Activated CD8-positive, alpha-beta memory T cell treated with anti-CD3 and anti-CD28 coated beads for 4 hours (primary cell): ENCODE measurements around the gene WDR45.

Source experiments
- DNase-seq, 2 donors: peaks; one replicate each; pipeline ENCODE4 v3.0.0-alpha.2; 2020; ENCODE audit warnings: low read depth in 2 of 2

The WDR45 gene

DNA sequence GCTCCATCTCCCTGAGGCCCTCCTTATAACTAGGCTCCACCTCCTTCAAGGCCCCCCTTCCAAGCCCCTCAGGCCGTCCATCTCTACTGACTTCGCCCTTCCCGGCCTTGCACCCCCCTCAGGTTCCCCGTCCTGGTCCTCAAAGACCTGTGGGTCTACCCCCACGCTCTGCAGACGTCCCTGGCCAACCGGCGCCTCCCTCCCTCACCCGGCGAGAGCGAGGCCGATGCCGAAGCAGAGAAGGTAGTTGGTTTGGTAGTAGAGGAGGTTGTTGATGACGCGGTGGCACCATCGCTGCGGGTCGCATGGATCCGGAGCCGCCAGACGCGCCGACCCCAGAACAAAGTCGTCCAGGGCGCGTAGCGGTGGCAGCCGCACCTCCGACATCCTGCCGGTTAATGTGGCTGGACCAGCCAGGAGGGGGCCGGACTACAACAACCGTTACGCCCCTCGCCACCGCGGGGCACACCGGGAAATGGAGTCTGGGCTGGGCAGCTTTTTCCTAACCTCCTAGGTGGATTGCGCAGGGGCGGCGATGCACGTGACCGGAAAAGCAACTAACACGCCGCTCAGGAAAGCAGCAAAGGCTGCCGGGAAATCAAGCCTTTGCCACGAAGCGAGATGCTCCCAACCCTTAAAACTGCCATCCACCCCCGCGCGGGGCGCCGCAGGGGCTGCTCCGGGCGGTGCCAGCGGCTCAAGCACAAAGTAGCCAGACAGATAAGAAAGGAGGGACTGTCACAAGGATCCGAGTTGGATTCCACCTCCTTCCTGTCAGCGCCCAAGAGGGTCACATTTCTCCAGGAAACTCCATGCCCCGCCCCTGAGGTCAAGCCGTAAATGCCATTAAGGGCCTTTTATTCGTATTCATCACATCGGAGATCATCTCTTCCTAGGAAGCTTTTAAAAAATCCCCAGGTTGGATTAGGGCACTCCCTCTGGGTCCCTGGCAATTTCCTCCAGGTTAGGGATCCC, 5.8 kb downstream of the WDR45 start, which contains the start of gene PRAF2:
Gene PRAF2, minus strand, starts transcription at position 402 of the 975 bp plus-strand sequence. Its CDS starts 15 bp downstream, at position 387.
- DNase-seq, result peak; percentile 74 to 82

- no peak for DNase-seq
These were observed 7.0 kb downstream of the WDR45 start for GRCh38 chrX:49072712-49073095.

- DNase-seq, result no peak
These were observed 7.6 kb downstream of the WDR45 start for GRCh38 chrX:49071877-49072711.

DNA sequence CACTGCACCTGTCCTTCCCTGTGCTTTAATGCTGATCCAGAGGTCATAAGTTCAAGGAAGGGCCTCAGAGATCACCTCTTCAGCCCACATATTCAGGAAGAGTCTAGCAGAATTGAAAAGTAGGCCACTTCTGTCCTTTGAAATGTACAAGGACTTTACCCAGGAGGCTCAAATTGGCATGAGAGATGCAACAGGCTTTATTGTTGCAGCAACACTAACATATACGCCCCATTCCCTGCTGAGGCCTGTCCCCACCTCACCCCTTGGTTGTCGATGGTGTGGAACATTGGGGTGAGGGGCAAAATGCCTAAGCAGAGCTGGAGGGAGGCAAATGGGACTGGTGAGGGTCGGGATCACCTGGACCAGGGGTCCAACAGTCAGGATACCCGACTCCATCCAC, 8.7 kb downstream of the WDR45 start:
- no peak for DNase-seq

DNA sequence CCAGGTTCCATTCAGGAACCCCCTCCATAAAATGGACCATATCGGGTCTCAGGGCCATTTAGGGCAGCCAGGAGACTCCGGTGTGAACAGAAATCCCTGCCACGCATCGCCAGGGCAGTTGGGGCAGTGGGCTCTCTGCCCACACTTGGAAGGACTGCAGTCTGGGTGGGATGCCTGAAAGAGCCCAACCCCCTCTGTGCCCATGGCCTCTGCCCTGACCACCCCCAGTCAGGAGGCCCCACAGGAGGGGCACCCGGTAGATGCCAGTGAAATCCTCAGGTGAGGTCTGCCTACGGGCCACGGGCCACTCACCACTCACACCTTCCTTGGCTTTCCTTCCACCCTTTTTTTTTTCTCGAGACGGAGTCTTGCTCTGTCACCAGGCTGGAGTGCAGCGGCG, 10.6 kb downstream of the WDR45 start:
- no peak for DNase-seq

DNA sequence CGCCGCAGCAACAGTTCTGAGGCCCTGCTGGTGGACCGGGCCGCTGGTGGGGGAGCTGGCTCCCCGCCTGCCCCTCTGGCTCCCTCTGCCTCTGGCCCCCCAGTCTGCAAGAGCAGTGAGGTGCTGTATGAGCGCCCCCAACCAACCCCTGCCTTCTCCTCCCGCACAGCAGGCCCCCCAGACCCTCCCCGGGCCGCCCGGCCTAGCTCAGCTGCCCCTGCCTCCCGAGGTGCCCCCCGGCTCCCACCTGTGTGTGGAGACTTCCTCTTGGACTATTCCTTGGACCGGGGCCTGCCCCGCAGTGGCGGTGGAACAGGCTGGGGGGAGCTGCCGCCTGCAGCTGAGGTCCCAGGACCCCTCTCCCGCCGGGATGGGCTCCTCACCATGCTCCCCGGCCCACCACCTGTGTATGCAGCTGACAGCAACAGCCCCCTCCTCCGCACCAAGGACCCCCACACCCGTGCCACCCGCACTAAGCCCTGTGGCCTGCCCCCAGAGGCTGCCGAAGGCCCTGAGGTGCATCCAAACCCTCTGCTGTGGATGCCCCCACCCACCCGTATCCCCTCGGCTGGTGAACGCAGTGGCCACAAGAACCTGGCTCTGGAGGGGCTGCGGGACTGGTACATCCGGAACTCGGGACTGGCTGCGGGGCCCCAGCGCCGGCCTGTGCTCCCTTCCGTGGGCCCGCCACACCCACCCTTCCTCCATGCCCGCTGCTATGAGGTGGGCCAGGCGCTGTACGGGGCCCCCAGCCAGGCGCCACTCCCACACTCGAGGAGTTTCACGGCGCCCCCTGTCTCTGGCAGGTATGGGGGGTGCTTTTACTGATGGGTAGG, 12.2 kb downstream of the WDR45 start:
- no peak for DNase-seq

GRCh38 chrX:49066690-49067089, 13.0 kb downstream of the WDR45 start:
- no peak for DNase-seq

DNA sequence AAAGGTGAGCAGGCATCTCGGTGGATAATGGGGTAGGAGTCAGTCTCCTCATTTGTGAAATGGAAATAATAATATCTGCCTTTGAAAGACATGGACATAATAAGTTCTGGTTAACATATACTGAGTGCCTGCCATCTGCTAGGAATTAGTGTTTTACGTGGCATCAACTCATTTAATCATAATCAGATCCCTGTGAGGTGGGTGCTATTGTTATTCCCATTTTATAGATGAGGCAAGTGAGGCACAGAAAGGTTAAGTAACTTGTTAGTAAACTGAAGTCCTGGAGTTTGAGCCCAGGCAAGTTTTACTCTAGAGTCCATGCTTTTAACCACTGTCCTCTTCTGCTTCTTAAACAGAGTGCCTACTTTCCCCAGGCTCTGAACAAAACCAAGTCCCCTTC, 13.4 kb downstream of the WDR45 start:
- no peak for DNase-seq

- DNase-seq, result no peak
These were observed 15.0 kb downstream of the WDR45 start for GRCh38 chrX:49064735-49065134.

GRCh38 chrX:49064303-49064702, 15.4 kb downstream of the WDR45 start:
- no peak for DNase-seq

DNA sequence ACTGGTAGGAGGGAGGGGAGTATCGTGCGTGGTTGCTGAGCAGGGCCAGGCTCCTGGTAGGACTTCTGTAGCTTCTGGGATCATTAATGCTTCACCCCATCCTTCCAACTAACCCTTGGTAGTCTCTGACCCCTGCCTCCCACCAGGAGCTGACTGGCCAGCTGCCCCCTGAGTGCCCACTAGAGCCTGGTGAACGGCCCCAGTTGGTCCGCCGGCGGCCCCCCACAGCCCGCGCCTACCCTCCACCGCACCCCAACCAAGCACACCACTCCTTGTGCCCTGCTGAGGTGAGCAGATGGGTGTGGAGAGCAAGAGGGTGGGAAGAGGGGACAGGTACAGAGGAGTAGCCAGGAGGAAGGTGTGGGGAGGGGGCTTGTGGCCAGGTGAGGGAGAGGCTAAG, 16.0 kb downstream of the WDR45 start:
- no peak for DNase-seq

DNA sequence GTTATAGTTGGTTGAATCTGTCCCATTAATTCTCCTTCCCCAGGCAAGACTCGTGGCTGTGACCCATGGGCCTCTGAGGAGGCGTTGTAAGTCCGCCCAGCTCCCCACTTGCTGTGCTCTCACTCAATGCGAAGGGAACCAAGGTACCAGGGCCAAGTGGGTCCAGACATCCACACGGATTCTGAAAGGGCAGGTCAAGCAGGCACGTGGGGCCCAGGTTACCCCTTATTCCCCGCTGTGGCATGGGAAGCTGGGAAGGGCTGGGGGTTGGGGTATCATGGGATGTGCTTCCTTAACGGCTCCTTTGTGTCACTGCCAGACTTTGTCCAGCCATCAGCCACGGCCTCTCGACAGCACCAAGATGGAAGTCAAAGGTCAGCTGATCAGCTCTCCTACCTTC, 17.8 kb downstream of the WDR45 start:
- no peak for DNase-seq

GRCh38 chrX:49061490-49061889, 18.2 kb downstream of the WDR45 start:
- DNase-seq, result no peak

DNA sequence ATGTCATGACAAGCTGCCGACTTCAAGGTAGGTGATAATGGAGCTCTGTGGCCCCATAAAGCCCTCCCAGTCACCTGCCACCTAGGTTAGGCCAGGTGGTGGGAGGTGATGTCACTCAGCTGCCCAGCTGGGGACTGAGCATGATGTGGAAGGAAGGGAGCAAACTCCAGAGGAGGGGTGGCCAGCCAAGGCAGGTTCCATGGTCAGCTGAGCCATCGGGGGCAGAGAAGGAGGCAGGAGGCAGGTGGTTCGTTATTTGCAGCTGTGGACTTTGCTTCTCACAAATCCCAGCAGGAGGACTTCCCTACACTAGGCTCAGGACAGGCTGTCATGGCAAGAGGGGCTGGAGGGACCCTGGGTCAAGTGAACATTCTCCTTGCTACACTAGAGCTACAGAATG, 18.8 kb downstream of the WDR45 start:
- DNase-seq, result no peak

- DNase-seq, result no peak
These were observed 20.0 kb downstream of the WDR45 start for GRCh38 chrX:49059681-49060085.

GRCh38 chrX:49059201-49059600, 20.5 kb downstream of the WDR45 start:
- no peak for DNase-seq

- DNase-seq, result no peak
These were observed 20.9 kb downstream of the WDR45 start, which contains the start of gene CCDC120 for GRCh38 chrX:49058794-49059193. TSS of gene CCDC120 (plus strand) at chrX:49058999. CDS start at chrX:49062042, 3,043 bp downstream.

- no peak for DNase-seq
These were observed 25.5 kb downstream of the WDR45 start for GRCh38 chrX:49054073-49054762.

GRCh38 chrX:49053223-49054072, 26.2 kb downstream of the WDR45 start:
- DNase-seq, result peak; percentile 33 to 39

- DNase-seq, result no peak
These were observed 35.8 kb downstream of the WDR45 start for GRCh38 chrX:49043987-49044281.
